CD4-positive, alpha-beta T cell treated with Interleukin-17A for 4 hours (primary cell): ENCODE measurements around the gene SNX6.
"Not testable (repeated sequence)": the region's sequence is repeated elsewhere in the genome, so short reads cannot be mapped to it uniquely, and the experiment has no call there.

Source experiments
- DNase-seq: peaks from one replicate; pipeline ENCODE4 v3.0.0-alpha.2; 2020; ENCODE audit warnings: mixed read lengths

Gene SNX6

DNA sequence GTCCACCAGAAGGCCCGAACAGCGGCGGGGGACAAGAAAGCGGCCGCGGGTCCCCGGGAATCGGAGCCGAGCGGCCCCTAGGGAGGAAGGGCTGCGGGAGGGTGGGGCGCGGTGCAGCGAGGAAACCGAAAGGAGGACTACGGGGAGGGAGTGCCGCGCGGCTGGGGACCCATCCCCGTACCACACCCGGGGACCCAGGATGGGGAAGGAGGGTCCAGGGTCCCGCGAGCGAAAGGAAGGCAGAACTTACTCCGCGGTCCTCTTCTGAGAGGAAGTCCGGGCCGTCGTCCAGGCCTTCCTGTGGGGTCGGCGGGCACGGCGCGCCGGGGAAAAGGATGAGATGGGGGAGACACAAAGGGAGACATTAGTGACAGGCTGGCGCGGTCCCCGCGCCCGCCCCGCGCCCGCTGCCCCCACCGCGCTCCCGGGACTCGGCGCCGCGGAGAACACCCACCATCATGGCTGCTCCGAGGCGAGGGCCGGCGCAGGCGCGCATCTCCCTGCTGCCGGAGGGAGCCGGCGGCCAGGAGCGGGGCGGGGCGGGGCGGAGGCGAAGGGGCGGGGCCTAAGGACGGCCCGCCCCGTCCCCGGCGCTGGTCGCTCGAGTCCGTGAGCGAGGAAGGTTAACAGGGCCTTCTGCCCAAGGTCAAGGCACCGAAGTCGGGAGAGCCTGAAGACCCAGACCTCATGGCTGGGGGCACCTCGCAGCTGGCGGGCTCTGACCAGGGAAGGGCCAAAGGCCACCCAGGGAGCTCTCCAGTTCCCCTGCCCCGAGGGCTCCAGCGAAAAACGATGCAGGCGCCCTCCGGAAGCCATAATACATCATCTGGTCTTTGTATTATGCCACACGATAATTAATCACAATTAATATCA is at the start of gene SNX6:
Gene SNX6 (minus strand): TSS at position 492 of the 873 bp plus-strand sequence. CDS start 32 bp downstream, at position 460.
- DNase-seq: peak; percentile 86

DNA sequence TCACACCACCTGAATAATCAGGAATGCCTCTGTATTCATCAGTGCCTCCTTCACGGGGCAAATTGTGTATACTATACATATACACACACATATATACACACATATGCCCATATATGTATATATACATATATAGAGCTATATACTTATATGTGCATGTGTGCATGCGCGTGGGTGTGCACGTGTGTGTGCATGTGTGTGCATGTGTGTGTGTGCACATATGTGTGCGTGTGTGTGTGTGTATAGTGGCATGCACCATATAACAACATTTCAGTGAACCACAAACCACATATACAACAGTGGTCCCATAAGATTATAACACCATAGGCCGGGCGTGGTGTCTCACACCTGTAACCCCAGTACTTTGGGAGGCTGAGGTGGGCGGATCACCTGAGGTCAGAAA is 48.8 kb upstream of the SNX6 start:
- DNase-seq: no peak

GRCh38 chr14:34678306-34678705 is 48.4 kb upstream of the SNX6 start:
- no peak for DNase-seq

DNA sequence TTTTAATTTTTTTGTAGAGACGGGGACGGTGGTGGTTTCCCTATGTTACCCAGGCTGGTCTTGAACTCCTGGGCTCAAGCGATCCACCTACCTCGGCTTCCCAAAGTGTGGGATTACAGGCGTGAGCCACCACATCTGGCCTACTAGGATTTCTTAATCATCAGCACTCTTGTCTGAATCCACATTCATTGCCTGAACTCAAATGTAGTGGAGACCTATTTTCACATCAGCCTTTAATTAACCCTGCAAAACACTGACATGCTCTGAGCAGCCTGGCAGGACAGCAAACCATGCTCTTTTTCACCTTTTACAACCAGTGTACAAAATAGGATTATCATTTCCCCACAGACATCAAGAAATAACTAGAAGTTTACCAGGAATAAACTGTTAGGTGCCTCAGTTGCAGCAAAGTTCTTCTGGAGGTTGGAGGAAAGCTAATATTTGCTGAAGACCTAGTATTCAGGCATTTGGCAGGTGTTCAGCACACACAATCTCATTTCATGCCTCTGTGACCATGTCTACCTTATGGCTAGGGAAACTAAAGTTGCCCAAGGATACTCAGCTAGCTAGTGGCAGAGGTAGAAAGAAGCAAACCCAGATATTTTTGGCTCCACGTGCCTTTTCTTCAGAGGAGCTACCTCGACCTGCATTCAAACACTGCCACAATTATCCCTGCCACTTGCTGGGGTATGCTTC is 46.7 kb upstream of the SNX6 start:
- DNase-seq: no peak

DNA sequence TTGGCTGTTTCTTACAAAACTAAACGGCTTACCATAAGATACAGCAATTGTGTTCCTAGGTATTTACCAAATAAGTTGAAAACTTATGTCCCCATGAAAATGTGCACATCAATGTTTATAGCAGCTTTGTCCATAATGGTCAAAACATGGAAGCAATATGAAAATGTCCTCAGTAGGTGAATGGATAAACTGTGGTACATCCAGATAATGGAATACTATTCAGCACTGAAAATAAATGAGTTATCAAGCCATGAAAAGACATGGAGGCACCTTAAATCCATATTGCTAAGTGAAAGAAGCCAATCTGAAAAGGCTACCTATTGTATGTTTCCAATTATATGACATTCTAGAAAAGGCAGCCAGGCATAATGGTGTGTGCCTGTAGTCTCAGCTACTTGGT is 43.8 kb upstream of the SNX6 start:
- DNase-seq: no peak

DNA sequence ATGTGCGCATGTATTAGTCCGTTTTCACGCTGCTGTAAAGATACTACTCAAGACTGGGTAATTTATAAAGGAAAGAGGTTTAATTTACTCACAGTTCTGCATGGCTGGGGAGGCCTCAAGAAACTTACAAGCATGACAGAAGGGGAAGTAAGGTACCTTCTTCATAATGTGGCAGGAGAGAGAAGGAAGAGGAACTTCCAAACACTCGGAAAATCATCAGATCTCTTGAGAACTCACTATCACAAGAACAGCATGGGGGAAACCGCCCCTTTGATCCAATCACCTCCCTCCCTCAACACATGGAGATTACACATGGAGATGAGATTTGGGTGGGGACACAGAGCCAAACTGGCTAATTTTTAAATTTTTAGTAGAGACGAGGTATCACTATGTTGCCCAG is 41.8 kb upstream of the SNX6 start:
- DNase-seq: no peak

- no peak for DNase-seq
Observed at GRCh38 chr14:34668111-34668510, 38.2 kb upstream of the SNX6 start.

DNA sequence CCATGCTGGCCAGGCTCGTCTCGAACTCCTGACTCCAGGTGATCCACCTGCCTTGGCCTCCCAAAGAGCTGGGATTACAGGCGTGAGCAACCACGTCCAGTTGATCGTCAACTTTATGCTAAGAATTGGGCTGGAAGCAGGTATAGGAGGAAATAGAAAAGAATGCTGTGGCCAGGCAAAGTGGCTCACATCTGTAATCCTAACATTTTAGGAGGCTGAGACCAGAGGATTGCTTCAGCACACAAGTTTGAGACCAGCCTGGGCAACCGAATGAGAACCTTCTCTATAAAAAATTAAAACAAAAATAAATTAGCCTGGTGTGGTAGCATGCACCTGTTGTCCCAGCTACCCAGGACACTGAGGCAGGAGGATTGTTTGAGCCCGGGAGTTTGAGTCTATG is 37.1 kb upstream of the SNX6 start:
- DNase-seq: no peak

GRCh38 chr14:34665785-34666435 is 36.0 kb upstream of the SNX6 start:
- DNase-seq: peak; percentile 64

DNA sequence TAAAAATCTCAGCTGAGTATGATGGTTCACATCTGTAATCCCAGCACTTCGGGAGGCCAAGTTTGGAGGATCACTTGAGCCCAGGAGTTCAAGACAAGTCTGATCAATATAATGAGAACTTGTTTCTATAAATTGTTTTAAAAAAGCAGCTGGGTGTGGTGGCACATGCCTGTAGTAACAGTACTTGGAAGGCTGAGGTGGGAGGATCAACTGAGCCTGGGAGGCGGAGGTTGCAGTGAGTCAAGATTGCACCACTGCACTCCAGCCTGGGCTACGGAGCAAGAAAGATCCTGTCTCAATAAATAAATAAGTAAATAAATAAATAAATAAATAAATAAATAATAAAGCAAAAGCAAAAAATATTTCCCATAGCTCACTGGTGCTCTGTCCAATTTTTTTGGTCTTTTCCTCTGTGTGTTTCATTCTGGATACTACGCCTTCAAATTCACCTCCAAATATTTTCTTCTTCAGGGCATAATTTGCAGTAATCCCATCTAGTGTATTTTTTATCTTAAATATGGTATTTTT is 32.7 kb upstream of the SNX6 start:
- DNase-seq: no peak

DNA sequence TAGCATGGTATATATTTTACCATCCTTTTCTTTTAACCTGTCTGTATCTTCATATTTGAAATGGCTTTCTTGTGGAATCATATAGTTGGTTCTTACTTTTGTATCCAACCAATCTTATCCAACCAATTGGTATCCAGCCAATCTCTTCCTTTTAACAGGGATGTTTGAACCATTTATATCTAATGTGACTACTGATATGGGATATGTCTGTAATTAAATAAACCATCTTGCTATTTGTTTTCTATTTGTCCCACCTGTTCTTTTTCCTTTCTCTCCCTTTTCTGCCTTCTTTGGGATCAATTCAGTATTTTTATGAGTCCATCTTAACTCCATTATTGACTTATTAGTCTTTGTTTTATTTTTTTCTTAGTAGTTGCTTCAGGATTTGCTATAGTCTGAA is 30.8 kb upstream of the SNX6 start:
- DNase-seq: no peak

GRCh38 chr14:34655959-34656358 is 26.0 kb upstream of the SNX6 start:
- DNase-seq: no peak

- not testable (repeated sequence) for DNase-seq
Observed at GRCh38 chr14:34653073-34653472, 23.1 kb upstream of the SNX6 start.

- DNase-seq: not testable (repeated sequence)
Observed at GRCh38 chr14:34652348-34652747, 22.4 kb upstream of the SNX6 start.

GRCh38 chr14:34650786-34651584 is 21.0 kb upstream of the SNX6 start:
- DNase-seq: no peak

DNA sequence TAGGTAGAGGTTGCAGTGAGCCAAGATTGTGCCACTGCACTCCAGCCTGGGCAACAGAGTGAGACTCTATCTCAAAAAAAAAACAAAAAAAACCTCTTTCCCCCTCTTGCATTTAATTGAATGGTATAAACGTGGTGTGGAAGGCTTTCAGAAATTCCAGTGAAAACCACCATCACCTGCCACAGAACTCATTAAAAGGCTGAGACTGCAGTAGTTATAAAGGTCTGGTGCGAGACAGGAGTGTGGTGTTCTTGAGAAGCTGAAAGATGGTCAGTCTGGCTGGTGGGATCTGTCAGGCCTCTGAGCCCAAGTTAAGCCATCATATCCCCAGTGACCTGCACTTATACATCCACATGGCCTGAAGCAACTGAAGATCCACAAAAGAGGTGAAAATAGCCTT is 20.1 kb upstream of the SNX6 start:
- DNase-seq: not testable (repeated sequence)

DNA sequence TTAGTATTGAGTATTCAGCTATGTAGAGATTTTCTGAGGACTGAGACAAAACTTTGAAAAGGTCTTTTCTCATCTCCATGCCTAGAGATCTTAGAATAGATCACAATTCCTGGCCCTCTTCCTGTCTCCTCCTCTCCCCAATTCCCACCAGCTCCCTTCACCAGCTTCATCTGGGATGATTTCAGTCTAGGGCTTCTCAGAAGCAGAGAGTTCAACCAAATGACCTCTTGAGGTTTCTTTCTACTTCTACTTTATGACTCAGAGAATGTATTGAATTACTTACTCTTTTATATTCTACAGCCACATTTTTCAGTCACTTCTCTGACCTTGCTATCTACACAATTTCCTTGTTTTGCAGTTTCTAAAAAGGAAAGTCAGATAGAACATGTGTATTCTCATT is 19.4 kb upstream of the SNX6 start:
- DNase-seq: no peak

GRCh38 chr14:34646570-34647255 is 16.8 kb upstream of the SNX6 start:
- DNase-seq: no peak

DNA sequence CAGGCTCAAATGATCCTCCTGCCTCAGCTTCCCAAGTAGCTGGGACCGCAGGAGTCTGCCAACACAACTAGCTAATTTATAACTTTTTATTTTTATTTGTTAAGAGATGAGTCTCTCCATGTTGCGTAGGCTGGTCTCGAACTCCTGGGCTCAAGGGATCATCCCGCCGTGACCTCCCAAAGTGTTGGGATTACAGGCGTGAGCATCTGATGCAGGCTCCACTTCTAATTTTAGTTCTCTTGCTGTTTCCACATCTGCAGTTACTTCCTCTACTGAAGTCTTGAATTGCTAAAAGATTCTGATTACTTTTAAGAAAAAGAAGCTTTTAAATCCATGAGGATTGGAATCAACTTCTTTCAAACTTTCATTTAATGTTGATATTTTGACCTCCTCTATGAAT is 13.4 kb upstream of the SNX6 start:
- no peak for DNase-seq

DNA sequence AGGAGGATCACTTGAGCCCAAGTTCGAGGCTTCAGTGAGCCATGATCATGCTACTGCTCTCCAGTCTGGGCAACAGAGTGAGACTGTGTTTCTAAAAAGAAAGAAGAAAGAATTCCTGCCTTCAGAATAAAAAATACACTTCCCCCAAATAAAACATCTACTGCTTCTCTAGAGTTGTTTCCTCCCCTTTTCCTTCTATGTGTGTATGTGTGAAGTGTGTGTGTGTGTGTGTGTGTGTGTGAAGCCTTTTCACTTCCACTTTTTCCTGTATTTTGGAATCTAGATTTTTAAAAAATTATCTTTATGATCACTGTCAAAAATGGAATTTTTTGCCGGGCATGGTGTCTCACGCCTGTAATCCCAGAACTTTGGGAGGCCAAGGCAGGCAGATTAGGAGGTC is 12.6 kb upstream of the SNX6 start:
- no peak for DNase-seq

DNA sequence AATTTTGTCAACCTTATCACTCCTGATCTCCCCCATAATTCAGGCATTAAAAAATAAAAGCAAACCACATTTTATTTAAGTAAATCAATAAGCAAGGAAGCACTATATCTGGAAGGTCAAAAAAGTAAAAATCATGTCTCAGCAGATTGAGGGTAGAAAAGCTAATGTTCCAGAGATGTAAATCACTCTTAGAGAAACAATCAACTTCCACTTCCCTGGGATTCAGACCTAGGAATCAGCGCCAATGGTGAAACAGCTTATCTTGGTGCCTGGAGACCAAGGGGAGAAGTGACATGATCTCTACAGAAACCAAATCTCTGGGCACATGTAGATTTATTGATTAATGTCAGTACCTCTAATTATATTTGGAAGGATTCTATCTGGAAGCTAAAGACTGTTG is 10.9 kb upstream of the SNX6 start:
- DNase-seq: no peak

GRCh38 chr14:34634360-34634771 is 4.4 kb upstream of the SNX6 start:
- DNase-seq: not testable (repeated sequence)
